Stimulated activated CD4-positive, alpha-beta T cell treated with anti-CD3 and anti-CD28 coated beads, Interleukin-1b, Interleukin-23, amount 100 ng/mL, for 24 hours (primary cell): ENCODE measurements around the gene MMP24.
"Not testable (repeated sequence)": the region's sequence is repeated elsewhere in the genome, so short reads cannot be mapped to it uniquely, and the experiment has no call there.

Experiments
- DNase-seq, 4 experiments: peaks; one replicate each; pipeline ENCODE4 v3.0.0-alpha.2; 2020; ENCODE audit warnings: low read depth in 4 of 4, low spot score in 1 of 4

MMP24 gene

DNA sequence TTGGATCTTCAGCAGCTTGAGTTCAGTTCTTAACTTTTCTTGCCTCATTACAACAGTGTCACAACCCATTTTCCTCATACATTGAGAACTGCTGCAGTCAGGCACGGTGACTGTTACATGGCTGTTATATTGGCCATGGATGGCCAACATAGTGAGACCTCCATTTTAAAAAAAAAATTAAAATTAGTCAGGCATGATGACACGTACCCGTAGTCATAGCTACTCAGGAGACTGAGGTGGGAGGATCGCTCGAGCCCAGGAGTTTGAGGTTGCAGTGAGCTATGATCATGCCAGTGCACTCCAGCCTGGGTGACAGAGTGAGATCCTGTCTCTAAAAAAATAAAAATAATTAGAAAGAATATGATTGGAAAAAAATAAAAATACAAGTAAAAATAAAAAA lies 9.9 kb upstream of the MMP24 start:
- DNase-seq, result no peak

DNA sequence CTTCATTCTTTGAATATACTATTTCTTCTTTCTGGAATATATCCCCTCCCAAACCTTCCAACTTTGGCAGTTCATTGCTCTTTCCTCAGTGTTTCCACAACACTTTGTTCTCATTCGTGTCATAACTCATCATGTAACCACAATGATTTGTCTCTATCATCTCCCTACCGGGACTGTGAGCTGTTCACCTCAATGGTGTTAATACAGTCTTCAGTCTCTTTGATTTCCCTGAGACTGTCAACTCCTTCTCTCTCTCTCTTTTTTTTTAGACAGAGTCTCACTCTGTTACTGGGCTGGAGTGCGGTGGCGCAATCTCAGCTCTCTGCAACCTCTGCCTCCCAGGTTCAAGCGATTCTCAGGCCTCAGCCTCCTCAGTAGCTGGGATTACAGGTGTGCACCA lies 2.5 kb upstream of the MMP24 start:
- no peak for DNase-seq

DNA sequence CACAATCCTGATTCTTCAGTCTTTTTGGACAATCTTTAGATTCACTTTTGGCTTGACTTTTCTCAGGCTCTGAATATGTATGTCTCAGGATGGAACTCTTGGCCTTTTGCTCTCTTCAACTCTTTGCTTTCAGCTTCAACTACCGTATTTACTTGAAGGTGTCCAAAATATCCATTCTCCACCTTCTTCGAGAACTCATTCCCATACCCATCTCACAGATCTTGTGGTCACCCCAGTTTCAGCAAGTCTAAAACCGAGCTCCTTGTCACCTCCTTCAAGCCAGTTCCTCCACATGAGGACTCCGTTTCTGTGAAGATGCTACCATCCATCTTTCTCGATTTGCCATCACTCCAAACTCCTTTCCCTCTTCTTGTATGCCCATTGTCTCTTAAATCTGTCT lies 2.0 kb upstream of the MMP24 start:
- DNase-seq, result no peak

DNA sequence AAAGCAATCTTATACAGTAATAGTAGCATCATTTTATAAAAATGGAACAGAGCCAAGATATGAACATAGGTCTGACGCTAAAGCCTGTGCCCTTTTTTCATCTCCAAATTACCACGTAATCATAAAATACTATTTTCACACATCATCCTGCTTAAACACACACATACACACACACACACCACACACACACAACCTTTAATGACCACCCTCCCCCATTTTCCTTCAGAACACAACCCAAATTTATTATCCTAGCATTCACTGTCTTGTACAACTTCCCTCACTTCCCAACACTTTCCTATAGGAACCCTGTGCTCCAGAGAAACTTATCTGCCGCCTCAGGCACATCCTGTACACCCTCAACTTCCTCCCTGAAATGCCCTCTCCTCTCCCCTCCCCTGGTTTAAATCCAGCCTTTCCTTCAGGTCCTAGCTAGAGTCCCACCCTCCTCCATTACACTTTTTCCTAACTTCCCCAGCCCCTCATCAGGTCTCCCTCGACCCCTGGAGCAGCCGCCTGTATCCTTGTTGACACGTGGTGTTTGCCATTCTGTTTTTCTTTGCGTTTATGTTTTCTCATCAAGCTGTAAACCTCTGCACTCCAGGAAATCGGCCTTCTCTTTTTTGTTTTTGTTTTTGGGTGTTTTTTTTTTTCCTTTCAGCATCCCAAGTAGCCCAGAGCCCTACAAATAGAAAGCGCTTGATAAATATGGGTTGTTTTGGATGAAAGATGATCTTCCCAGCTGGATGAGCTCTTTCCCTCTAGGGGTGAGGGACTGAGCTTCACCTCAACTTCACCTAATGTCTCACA lies 968 bp upstream of the MMP24 start:
- DNase-seq, result no peak

DNA sequence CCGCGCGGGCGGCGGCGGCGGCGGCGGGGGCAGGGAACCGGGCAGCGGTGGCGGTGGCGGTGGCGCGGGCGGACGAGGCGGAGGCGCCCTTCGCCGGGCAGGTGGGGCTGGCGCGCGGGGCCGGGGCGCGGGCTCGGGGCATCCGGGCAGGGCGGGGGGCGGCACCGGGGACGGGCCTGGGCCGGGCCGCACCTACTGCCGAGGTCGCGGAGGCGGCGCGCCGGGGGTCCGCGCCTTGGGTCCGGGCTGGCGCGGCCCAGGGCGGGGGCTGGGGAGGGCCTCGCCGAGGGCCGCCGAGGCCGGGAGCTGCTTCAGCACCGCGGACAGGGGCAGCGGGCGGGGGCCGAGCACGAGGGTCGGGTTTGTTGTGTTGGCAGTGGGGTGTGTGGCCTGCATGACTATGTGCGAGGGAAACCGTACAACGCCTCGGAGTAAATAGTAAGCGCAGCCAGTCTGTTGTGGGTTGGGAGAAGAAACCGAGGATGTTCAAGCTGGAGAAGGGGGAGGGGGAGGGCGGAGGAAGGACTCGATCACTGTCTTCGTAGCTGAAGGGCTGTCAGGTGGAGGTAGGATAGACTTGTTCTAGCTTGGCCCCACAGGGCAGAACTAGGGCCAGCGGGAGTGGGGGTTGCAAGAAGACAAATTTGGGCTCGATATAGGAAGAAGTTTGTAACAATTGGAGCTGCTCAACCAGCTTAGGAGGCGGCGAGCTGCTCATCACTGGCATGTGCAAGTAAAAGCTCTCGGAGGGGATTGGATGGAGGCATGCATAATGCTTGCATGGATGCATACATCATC lies 593 bp downstream of the MMP24 start:
- DNase-seq, result peak; percentile 3 to 30 (median 16)

DNA sequence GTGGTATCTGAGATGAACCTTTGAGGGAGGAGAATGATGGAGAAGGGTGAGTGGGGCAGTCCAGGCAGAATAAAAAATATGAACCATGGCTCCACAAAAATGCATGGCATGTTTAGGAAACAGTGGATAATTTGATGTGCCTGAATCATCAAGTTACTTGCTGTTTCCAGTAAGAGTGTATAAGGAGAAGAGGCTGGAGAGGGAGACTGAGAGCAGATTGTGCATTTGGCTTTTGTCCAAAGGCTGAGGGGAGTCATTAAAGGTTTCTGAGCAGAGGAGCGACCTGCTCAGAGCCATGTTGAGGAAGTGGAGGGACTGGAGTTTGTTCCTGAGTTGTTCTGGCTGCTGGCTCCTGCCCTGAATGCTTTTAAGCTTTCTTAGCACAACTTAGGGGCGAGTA lies 6.1 kb downstream of the MMP24 start:
- no peak for DNase-seq

DNA sequence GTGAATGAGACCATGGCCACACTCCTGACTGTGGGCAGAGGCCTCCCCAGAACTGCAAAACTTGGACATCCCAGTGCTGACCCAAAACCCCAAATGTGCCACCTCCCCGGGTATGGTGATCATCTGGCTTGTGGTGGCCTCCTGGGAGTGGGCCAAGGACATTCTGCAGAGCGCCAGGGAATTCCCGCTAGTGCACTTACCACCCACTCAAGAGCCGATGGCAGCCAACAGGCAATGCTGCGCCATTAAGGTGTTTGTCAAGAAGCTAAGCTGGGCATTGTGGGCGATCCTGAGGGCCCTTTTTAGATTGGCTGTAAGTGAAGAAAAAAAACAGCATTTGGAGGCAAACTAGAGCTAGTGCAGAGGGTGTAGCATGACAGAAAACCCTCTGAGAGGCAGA lies 9.4 kb downstream of the MMP24 start:
- no peak for DNase-seq

DNA sequence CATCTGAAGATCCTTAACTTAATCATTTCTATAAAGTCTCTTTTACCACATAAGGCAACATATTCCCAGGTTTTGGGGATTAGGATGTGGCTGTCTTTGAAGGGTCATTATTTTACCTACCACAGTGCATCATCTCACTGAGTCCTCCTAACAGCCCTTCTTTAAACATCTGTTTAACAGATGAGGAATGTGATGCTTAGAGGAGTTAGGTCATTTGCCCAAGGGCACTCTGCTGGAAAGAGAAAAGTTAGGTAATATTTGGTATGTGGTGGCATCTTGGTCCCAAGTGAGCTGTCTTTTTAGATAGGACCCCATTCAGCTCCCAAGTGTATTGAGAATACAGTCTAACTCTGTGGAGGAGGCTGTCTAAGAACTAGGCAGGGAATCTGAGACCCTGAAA lies 11.0 kb downstream of the MMP24 start:
- no peak for DNase-seq

DNA sequence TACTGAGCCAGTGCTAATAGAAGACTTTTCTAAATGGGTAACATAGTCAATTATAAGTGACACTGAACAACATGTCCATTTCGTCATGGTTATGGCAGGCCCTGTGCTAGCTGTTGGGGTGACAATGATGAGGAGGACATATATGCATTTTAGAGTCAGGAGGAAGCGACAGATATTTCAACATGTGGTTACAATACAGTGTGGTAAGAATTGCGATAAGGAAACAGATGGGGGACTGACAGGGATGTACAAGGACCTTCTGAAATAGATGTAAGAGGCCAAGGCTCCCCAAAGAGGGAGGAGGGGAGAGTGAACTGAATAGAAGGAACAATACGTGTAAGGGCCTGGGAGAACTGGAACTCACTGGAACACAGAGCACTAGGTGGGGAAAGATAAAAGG lies 11.7 kb downstream of the MMP24 start:
- no peak for DNase-seq

DNA sequence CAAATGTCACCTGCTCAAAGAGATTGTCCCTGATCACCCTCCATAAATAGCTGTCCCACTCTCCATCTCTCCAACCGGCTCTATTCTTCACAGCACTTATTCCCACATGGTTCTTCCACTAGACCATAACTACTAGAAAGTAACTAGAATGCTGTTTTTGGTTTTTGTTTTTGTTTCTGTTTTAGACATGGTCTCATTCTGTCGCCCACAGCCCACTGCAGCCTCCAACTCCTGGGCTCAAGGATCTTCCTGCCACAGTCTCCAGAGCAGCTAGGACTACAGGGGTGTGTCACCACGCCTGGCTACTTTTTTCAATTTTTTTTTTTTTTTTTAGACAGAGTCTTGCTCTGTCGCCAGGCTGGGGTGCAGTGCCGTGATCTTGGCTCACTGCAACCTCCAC lies 12.2 kb downstream of the MMP24 start:
- DNase-seq, result no peak

DNA sequence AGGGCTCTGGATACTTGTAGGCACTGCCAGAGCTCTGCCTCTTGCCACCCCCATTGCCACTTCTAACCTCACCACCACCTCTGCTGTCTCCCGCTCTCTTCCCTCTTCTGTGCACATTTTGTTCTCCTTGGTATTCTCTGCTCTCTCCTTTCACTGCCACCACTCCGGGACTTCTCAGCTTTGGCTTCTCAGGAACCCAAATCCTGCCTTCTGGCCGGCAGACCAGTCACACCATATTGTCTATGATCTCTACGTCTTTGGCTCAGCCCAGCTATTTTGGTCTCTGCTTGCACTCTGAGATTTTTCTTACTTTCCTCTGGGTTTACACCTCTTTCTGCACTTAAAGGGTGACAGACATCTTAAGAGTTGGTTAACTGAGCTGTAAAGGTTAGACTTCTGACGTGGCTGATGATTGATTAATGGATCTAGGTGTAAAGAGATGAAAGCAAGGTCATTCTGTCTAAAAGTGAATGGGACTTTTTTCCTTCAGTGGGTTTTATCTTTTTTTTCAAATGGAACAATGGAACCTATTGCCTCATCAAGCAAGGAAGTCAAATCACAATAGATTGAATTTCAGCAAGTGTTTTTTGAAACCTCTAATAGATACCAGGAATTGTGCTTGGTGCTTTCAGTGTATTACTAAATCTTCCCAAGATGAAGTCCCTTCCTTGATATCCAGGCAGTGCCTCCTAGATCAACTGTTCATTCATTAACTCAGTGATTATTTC lies 13.8 kb downstream of the MMP24 start:
- DNase-seq, result no peak

DNA sequence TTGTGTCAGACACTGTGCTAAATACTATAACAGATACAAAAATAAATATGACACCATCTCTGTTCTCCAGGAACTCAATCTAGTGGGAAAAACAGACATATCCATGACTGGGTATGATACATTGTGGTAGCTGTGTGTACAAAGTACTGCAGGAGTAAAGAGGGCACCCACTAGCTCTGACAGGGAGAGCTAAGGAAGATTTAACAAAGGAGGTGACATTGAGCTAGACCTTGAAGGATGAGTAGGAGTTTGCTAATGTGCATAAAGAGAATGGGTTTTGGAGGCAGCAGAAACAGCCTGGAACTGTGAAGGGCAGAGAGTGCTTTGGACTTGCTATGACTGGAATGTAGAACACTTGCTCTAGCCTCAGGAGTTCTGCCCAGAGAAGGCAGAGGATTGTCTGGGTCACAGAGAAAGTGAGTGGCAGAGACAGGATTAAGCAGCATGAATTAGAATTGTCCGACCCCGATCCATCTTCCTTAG lies 14.4 kb downstream of the MMP24 start:
- no peak for DNase-seq

DNA sequence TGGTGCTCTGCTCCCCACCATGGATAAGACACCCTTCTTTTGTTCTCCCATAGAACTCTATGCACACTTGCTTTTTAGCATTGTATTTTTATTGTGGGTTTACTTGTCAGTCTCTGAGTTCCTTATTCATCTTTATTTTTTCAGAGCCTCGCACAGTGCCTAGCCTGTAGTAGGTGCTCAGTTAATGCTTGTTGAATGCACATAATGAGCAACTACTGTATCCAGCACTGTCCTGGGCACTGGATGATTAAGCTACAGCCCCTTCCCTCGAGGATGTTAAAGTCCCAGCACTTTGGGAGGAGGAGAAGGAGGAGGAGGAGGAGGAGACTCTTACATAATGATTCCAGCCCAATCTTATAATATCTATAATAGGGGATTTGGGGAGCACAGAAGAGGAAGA lies 16.8 kb downstream of the MMP24 start:
- no peak for DNase-seq

DNA sequence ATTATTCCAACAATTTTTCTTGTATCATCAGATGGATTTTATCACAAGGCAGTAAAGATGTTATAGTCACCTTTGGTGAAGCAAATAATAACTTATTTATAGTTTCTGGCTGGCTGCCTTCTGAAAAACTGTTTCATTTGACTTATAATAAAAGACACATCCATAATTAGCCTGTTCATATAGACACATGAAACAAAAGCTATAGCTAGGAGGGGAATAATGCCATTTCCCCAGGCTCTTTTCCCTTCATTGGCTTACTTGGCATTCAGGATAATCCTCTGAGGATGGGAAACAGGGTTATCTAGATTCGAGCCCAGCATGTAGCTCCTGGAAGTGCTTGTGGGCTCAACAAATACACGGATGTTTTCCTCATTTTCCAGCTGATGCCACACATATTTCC lies 17.5 kb downstream of the MMP24 start:
- no peak for DNase-seq

DNA sequence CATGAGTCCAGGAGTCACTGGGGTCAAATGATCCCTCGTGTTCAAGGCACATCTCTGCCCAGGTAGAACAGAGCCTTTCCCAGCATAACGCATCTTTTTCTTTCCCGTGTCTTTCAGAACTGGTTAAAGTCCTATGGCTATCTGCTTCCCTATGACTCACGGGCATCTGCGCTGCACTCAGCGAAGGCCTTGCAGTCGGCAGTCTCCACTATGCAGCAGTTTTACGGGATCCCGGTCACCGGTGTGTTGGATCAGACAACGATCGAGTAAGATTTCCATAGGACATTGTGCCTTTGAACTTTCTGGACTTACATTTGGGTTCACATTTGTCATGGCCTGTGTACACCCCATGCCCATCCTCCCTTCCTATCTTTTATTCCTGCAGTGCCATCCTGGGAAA lies 20.2 kb downstream of the MMP24 start:
- no peak for DNase-seq

DNA sequence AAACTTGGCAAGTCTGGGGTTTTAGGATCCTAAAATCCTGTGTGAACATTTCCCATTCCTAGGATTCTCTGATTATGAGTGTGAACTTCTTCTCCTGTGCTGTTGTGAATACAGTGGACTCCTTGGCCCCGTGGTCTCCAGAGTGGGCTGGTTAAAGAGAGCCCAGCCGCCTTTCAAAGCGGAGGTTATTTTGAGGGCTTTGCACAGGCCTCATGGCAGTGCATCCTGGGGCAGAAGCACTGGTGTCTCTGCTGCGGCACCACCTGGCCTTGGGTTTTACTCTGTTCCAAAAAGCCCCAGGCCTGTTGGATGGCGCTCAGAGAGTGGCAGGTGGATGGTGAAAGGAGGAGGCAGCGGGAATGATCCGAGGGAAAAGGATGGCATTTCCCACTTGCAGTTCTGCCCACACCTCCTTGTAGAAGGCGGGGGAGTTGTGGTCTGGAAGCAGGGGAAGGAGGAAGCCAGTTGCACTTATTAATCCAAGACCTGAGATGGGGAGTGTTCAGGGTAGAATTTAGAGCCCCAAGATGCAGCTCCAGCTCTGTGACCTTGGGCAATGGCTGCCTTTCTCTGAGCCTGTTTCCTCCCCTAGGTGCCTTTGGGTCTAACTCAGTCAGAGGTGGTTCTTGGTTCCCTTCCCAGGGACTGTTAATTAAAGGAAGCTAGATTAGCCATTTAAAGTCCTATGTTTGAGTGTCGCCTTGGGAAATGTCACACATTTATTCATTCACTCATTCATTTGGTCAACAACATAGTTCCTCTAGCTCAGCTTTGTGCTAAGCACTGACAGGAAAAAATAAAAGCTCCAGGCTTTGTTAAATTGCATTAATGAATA lies 22.4 kb downstream of the MMP24 start:
- no peak for DNase-seq

DNA sequence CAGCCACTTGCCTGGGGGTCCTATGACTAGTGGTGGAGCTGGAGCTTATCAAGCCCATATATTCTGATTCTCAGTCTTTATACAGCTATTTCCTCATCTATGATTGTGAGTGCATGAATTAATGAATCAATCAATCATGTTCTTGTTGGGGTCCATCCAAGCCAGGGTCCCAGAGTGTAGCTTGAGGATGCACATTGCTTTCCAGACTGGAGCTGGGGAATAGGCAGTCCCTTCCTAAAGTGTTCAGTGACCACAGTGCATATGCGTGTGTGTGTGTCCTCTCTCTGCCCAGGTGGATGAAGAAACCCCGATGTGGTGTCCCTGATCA lies 25.1 kb downstream of the MMP24 start:
- DNase-seq, result no peak

DNA sequence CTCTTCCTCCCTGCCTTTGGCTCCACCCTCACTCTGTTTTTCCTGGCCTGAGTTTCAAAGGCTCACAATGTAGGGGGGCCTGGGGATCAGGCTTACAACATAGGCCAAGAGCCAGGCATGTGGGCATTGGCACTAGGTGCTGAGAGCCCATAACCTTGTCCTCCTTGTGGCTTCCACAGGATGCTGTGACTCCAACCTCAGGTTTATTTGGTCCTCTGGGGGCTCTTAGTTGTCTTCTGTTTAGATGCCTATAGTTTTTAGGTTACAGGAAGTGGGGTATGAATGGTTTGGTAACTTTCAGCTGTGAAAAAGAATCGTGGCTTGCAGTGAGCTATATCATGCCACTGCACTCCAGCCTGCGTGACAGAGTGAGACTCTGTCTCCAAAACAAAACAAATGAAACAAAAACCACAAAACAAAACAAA lies 25.6 kb downstream of the MMP24 start:
- no peak for DNase-seq

DNA sequence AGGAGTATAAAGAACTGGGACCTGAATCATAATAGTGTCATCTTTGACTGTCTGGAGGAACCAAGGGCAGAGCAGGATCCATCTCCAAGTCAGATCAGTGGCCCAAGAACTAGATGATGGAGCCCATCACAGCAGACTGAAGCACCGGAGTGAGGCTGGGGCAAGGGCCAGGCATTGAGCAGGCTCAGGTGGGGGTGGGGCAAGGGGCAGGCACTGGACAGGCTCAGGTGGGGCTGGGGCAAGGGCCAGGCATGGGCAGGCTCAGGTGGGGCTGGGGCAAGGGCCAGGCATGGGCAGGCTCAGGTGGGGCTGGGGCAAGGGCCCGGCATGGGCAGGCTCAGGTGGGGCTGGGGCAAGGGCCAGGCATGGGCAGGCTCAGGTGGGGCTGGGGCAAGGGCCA lies 26.1 kb downstream of the MMP24 start:
- DNase-seq, result not testable (repeated sequence)

DNA sequence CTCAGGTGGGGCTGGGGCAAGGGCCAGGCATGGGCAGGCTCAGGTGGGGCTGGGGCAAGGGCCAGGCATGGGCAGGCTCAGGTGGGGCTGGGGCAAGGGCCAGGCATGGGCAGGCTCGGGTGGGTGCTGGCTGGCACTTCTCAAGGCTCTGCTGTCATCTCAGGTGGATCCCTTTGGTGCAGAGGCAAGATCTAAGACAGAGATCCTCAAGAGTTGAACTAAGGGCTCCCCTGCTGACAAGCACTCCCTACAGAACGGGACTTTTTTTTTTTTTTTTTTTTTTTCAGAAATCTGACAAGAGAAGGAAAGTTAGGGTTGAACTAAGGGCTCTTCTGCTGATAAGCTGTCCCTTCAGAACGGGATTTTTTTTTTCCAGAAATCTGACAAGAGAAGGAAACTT lies 26.5 kb downstream of the MMP24 start:
- DNase-seq, result no peak

DNA sequence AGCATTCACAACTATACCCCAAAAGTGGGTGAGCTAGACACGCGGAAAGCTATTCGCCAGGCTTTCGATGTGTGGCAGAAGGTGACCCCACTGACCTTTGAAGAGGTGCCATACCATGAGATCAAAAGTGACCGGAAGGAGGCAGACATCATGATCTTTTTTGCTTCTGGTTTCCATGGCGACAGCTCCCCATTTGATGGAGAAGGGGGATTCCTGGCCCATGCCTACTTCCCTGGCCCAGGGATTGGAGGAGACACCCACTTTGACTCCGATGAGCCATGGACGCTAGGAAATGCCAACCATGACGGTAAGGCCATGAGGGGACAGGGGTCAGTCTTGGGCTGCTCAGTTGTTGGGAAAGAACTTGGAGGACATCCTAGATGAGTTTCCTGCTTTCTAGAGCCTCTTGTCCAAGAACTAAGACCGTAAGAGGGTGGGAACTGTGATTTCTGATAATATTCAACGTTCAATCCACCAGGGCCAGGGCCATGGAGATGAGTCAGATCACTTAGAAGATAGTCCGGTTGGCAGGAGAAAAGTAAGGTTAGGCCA lies 28.0 kb downstream of the MMP24 start:
- DNase-seq, result no peak
